ENCODE results near the gene SLCO4C1. TPM values are rescaled to one million over a fixed set of nuclear protein-coding genes. Genes with fewer than 3 reads are reported as not detected.

SLCO4C1 gene
- total and polyA plus RNA-seq, 2 of the 4 experiments (the other 2 are of a cell fraction) = not detected

- TF ChIP-seq MAFK (IDR thresholded peaks at IDR 0.05; ENCODE audit: low read depth, low read length) = no peak
Measured at GRCh38 chr5:102296178-102296817, at the start of gene SLCO4C1 (continued).

- intact Hi-C loops (cut with micrococcal nuclease) = no loop called here
- TF ChIP-seq CHD1 (IDR thresholded peaks at IDR 0.05; ENCODE audit: low read depth, low read length) (no peak), MAZ (IDR thresholded peaks at IDR 0.05; ENCODE audit: borderline replicate concordance, low read depth, low read length) (no peak), RCOR1 (IDR thresholded peaks at IDR 0.05; ENCODE audit: insufficient replicate concordance, low read length) (no peak), SMC3 (IDR thresholded peaks at IDR 0.05; ENCODE audit: low read depth, low read length) (no peak), MXI1 (IDR thresholded peaks at IDR 0.05; ENCODE audit: borderline replicate concordance, low read depth, low read length) (no peak), POLR2A (IDR thresholded peaks at IDR 0.05; ENCODE audit: low read depth, low read length) (no peak), MAFK (IDR thresholded peaks at IDR 0.05; ENCODE audit: low read depth, low read length) (no peak), ELK1 (IDR thresholded peaks at IDR 0.05; ENCODE audit: borderline replicate concordance, low read depth, low read length) (no peak), BHLHE40 (IDR thresholded peaks at IDR 0.05; ENCODE audit: low read depth, low read length) (no peak), RFX5 (IDR thresholded peaks at IDR 0.05; ENCODE audit: low read depth, low read length) (no peak), FOS (IDR thresholded peaks at IDR 0.05; ENCODE audit: low read depth, low read length) (no peak), RAD21 (IDR thresholded peaks at IDR 0.05; ENCODE audit: low read length) (no peak), CEBPB (IDR thresholded peaks at IDR 0.05; ENCODE audit: low read depth, low read length) (no peak)
- TF ChIP-seq, protein P1, sequence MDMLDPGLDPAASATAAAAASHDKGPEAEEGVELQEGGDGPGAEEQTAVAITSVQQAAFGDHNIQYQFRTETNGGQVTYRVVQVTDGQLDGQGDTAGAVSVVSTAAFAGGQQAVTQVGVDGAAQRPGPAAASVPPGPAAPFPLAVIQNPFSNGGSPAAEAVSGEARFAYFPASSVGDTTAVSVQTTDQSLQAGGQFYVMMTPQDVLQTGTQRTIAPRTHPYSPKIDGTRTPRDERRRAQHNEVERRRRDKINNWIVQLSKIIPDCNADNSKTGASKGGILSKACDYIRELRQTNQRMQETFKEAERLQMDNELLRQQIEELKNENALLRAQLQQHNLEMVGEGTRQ (IDR thresholded peaks at IDR 0.05; ENCODE audit: low read depth, low read length) = no peak
Measured at GRCh38 chr5:102341681-102342288, 45.7 kb upstream of the SLCO4C1 start.

More at GRCh38 chr5:102341681-102342288, 45.7 kb upstream of the SLCO4C1 start:
- dilution Hi-C loops (cut with HindIII; ENCODE audit: low sequenced_read_pairs, unreplicated experiment) = no loop called here
- no peak overlapping the region for H2BK15ac ChIP-seq (ENCODE audit: low read depth, low read length)
- H4K91ac ChIP-seq (ENCODE audit: insufficient read depth, low read depth, low read length) = no peak overlapping the region
- no TSS peak for BruUV-seq (replicated peaks)
- H4K8ac ChIP-seq (ENCODE audit: low read depth in 2 of 2, low read length in 2 of 2) = no peak overlapping the region
- no peak overlapping the region for H4K5ac ChIP-seq (ENCODE audit: low read depth, low read length)
- no peak overlapping the region for H3K4me2 ChIP-seq (ENCODE audit: low read depth, low read length)
- H2BK120ac ChIP-seq (ENCODE audit: low read depth, low read length) = no peak overlapping the region
- no peak overlapping the region for H3K14ac ChIP-seq (replicated peaks; ENCODE audit: low read depth, low read length)
- H2AK5ac ChIP-seq (ENCODE audit: low read depth, low read length) = no peak overlapping the region
- no peak overlapping the region for H3K23ac ChIP-seq (ENCODE audit: low read depth, low read length)
- H3K27me3 ChIP-seq (ENCODE audit: control insufficient read depth, insufficient read depth, low read length) = no peaks in the 10 kb centered on the region
- ChIA-PET POLR2A (ENCODE audit: unreplicated experiment) (no interaction called here), CTCF (interaction anchor here (0.9 kb wide), 1 partner anchor 8 kb away, joined by 4 read pairs; no protein-coding TSS in a partner anchor)
- H3K79me1 ChIP-seq (ENCODE audit: low read depth in 1 of 2, low read length in 2 of 2) = no peaks in the 10 kb centered on the region
- H2AK9ac ChIP-seq (replicated peaks; ENCODE audit: low read depth, low read length, poor library complexity) = no peak overlapping the region
- DNase-seq (no peak), ATAC-seq (ENCODE audit: low read depth) (no peak)
- H2BK5ac ChIP-seq (ENCODE audit: low read depth, low read length, poor library complexity, severe bottlenecking) = no peak overlapping the region
- H3K4me1 ChIP-seq (ENCODE audit: control insufficient read depth, insufficient read depth, low read length) = no peaks in the 10 kb centered on the region
- no peaks in the 10 kb centered on the region for H4K20me1 ChIP-seq (ENCODE audit: insufficient read depth, low read length)
- H3K9me1 ChIP-seq (ENCODE audit: insufficient read depth, low read length) = no peaks in the 10 kb centered on the region
- no peak overlapping the region for H2AFZ ChIP-seq (replicated peaks; ENCODE audit: low read length, poor library complexity)
- H3K9me3 ChIP-seq (ENCODE audit: control insufficient read depth, insufficient read depth, low read length) = peaks cover 14% of the 10 kb centered on the region; the same call in 1 of the 2 replicates
- WGBS, 2 experiments (ENCODE audit: extremely low coverage in 2 of 2, insufficient read length in 1 of 2) = no CpG with 5 or more reads among the region's 2 CpGs
- no peak overlapping the region for H3K9ac ChIP-seq (ENCODE audit: low read depth, low read length)
- in situ Hi-C loops (cut with MboI; ENCODE audit: low sequenced_read_pairs) = no loop called here
- H3K4ac ChIP-seq (ENCODE audit: low read depth, low read length) = no peak overlapping the region
- H3K56ac ChIP-seq (ENCODE audit: extremely low read depth, insufficient read depth, low read length) = no peak overlapping the region
- no peaks in the 10 kb centered on the region for H3K36me3 ChIP-seq (ENCODE audit: control insufficient read depth, insufficient read depth, low read length)
- H3K18ac ChIP-seq (ENCODE audit: low read depth, low read length) = no peak overlapping the region
- no peak overlapping the region for H3K27ac ChIP-seq (ENCODE audit: insufficient read depth, low read length)
- H3K4me3 ChIP-seq (ENCODE audit: insufficient read depth, low read depth, low read length) = no peak overlapping the region
- no peak overlapping the region for H2BK20ac ChIP-seq (ENCODE audit: low read depth, low read length)

Data from IMR-90 (cell line).